B cell (primary cell): ENCODE measurements around the gene NPR2. TPM values are rescaled to one million over a fixed set of nuclear protein-coding genes. Genes with fewer than 3 reads are reported as not detected.

ENCODE experiments used
- ATAC-seq: fragments of 200-7000 bp; cut with Tn5 transposase; one replicate; pipeline ENCODE4 v1.10.0; 2021; ENCODE audit warnings: low read depth, mild to moderate bottlenecking, moderate number of reproducible peaks, moderate library complexity
- CTCF ChIA-PET: fragments of 350-600 bp; sonication (Branson Sonifier 250); formaldehyde crosslinking; loops from one replicate; lab custom pipeline; 2021; ENCODE audit warnings: antibody characterized with exemption, inconsistent platforms; lab: Charles Lee
- POLR2A ChIA-PET: fragments of 350-600 bp; sonication (Branson Sonifier 250); formaldehyde crosslinking; loops from one replicate; lab custom pipeline; 2021; ENCODE audit warnings: antibody characterized with exemption; lab: Charles Lee
- DNase-seq: peaks from one replicate; pipeline ENCODE4 v3.0.0; 2013
- H2AFZ ChIP-seq: 2 replicates; pipeline ENCODE4 v1.6.1; 2012; ENCODE audit warnings: mild to moderate bottlenecking, low read depth, low read length; ENCODE audit not compliant: insufficient read depth, poor library complexity, severe bottlenecking
- H3K27ac ChIP-seq, 2 donors: 1 replicate in 1 of 2; 2 replicates in 1 of 2; pipeline ENCODE4 v1.5.1; 2012 to 2013; ENCODE audit warnings: low read length in 2 of 2, mild to moderate bottlenecking in 2 of 2, moderate library complexity in 1 of 2
- H3K27me3 ChIP-seq, 4 experiments: fragments of 200-600 bp in 1 of 4; sonication (generic) in 1 of 4; replicated peaks in 1 of 4; 1 replicate in 2 of 4; 2 replicates in 2 of 4; pipeline versions ENCODE4 v1.6.1 to v1.7.0; 2013 to 2016; ENCODE audit warnings: low read length in 3 of 4, mild to moderate bottlenecking in 2 of 4, mixed read lengths in 1 of 4, moderate library complexity in 1 of 4; ENCODE audit not compliant: insufficient read depth in 4 of 4, control insufficient read depth in 3 of 4; ENCODE audit errors: control extremely low read depth in 1 of 4
- H3K36me3 ChIP-seq, 2 experiments: replicated peaks in 1 of 2; 1 replicate in 1 of 2; 2 replicates in 1 of 2; pipeline versions ENCODE4 v1.6.1 to v1.7.1; 2013; ENCODE audit warnings: low read length in 1 of 2; ENCODE audit not compliant: insufficient read depth in 2 of 2, control insufficient read depth in 1 of 2; ENCODE audit errors: control extremely low read depth in 1 of 2, extremely low read depth in 1 of 2
- H3K4me1 ChIP-seq, 2 donors: fragments of 200-600 bp in 1 of 2; sonication (generic) in 1 of 2; 1 replicate in 1 of 2; 2 replicates in 1 of 2; pipeline versions ENCODE4 v1.5.1 to v1.6.1; 2013 to 2017; ENCODE audit warnings: low read length in 2 of 2; ENCODE audit not compliant: control insufficient read depth in 2 of 2, insufficient read depth in 2 of 2
- H3K4me2 ChIP-seq: replicated peaks from 2 replicates; pipeline ENCODE3; 2012; ENCODE audit warnings: mild to moderate bottlenecking, low read depth, low read length; ENCODE audit not compliant: poor library complexity, severe bottlenecking
- H3K4me3 ChIP-seq, 5 experiments: fragments of 200-600 bp in 1 of 5; sonication (generic) in 1 of 5; 1 replicate in 3 of 5; 2 replicates in 2 of 5; pipeline versions ENCODE4 v1.5.1 to v1.7.0; 2011 to 2016; ENCODE audit warnings: low read length in 4 of 5, mild to moderate bottlenecking in 4 of 5, low read depth in 2 of 5, control low read depth in 1 of 5, moderate library complexity in 1 of 5; ENCODE audit not compliant: insufficient read depth in 1 of 5; ENCODE audit errors: control extremely low read depth in 1 of 5, extremely low read depth in 1 of 5
- H3K79me2 ChIP-seq: fragments of 200-600 bp; sonication (generic); one replicate; pipeline ENCODE4 v1.6.0; 2016; ENCODE audit warnings: low read length; ENCODE audit not compliant: control insufficient read depth, insufficient read depth
- H3K9ac ChIP-seq: fragments of 200-600 bp; sonication (generic); 2 replicates; pipeline ENCODE4 v1.6.1; 2017; ENCODE audit warnings: mild to moderate bottlenecking, low read length, moderate library complexity
- H3K9me3 ChIP-seq, 3 donors: one replicate each; pipeline versions ENCODE4 v1.6.1 to v1.7.1; 2013; ENCODE audit warnings: low read length in 2 of 3; ENCODE audit not compliant: control insufficient read depth in 2 of 3, insufficient read depth in 1 of 3; ENCODE audit errors: control extremely low read depth in 1 of 3
- H4K20me1 ChIP-seq: 2 replicates; pipeline ENCODE4 v1.6.0; 2012; ENCODE audit warnings: mild to moderate bottlenecking, low read length; ENCODE audit not compliant: insufficient read depth, control insufficient read depth, poor library complexity, severe bottlenecking
- H3K27ac Mint-ChIP-seq: one replicate; pipeline ENCODE4 v1.8.0; 2021; ENCODE audit warnings: mixed read lengths
- H3K27me3 Mint-ChIP-seq: one replicate; pipeline ENCODE4 v1.8.0; 2021; ENCODE audit warnings: mixed read lengths
- H3K4me1 Mint-ChIP-seq: one replicate; pipeline ENCODE4 v1.8.0; 2021; ENCODE audit warnings: mixed read lengths
- H3K4me3 Mint-ChIP-seq: one replicate; pipeline ENCODE4 v1.8.0; 2021; ENCODE audit warnings: mixed read lengths
- H3K9me3 Mint-ChIP-seq: one replicate; pipeline ENCODE4 v1.8.0; 2022; ENCODE audit warnings: mixed read lengths; ENCODE audit not compliant: insufficient read depth
- CTCF ChIP-seq: fragments of 200-600 bp; IDR thresholded peaks from one replicate; pipeline ENCODE4 v1.8.0; 2022; ENCODE audit warnings: antibody characterized with exemption, mild to moderate bottlenecking
- EZH2 ChIP-seq: IDR thresholded peaks from 2 replicates; pipeline ENCODE4 v1.6.1; 2012; ENCODE audit warnings: borderline replicate concordance, low read depth, mild to moderate bottlenecking, moderate library complexity, low read length; ENCODE audit not compliant: insufficient read depth, poor library complexity, severe bottlenecking
- WGBS: methylation state at CpG from one replicate; pipeline ENCODE4 v1.1.5; 2013; ENCODE audit warnings: missing lambda C conversion rate; ENCODE audit not compliant: insufficient coverage; 5-methylcytosine and 5-hydroxymethylcytosine counted together
- intact Hi-C: fragments of 100-400 bp; cut with micrococcal nuclease; formaldehyde crosslinking; loops from one replicate; pipeline ENCODE4 v1.10.0; 2022
- polyA plus RNA-seq: library from polyadenylated mRNA; depleted of rRNA; stranded (reverse); fragments of >200 nt; gene quantifications from 2 replicates; pipeline ENCODE4 v1.2.3, GENCODE V29; 2012
- total RNA-seq, 2 donors: library from RNA; stranded (reverse); fragments of 120-200 nt in 1 of 2; gene quantifications; 1 replicate in 1 of 2; 2 replicates in 1 of 2; pipeline versions ENCODE4 v1.2.3 to v1.2.4, GENCODE V29; 2013 to 2022

Gene NPR2
- total and polyA plus RNA-seq, 2 donors (not counting 1 experiment from before 2014, with no cell fraction given): 7.6 to 8.0 TPM

GRCh38 chr9:35793461-35793860 is 2.1 kb downstream of the NPR2 start:
- H3K36me3 ChIP-seq: no peaks in the 10 kb centered on the region
- no peak overlapping the region for H3K27ac Mint-ChIP-seq
- POLR2A ChIA-PET: no interaction called here
- CTCF ChIA-PET: interaction anchor here (0.6 to 2.6 kb wide), 4 partner anchors 32 to 152 kb away, joined by 3 to 24 read pairs (median 12); no protein-coding TSS in a partner anchor
- H3K4me3 ChIP-seq: no peak overlapping the region
- H3K27ac ChIP-seq: no peak overlapping the region
- no peaks in the 10 kb centered on the region for H3K9me3 ChIP-seq
- ATAC-seq (no peak), DNase-seq (no peak)
- no peak overlapping the region for H3K4me2 ChIP-seq
- H3K9ac ChIP-seq: no peak overlapping the region
- H3K79me2 ChIP-seq: peaks cover 5% of the 10 kb centered on the region
- intact Hi-C loops: no loop called here
- TF ChIP-seq EZH2 (no peak), CTCF (no peak)
- peaks cover 9% of the 10 kb centered on the region for H4K20me1 ChIP-seq
- no peak overlapping the region for H2AFZ ChIP-seq
- H3K9me3 Mint-ChIP-seq: no peaks in the 10 kb centered on the region
- peaks cover 4% of the 10 kb centered on the region for H3K27me3 Mint-ChIP-seq
- WGBS: 100% methylated on average over 2 of the region's 2 CpGs
- peaks cover 5% of the 10 kb centered on the region in 2 donors for H3K4me1 ChIP-seq
- no peak overlapping the region for H3K4me3 Mint-ChIP-seq
- peaks cover 9% of the 10 kb centered on the region for H3K4me1 Mint-ChIP-seq
- peaks cover 0 to 6% (median 3%) of the 10 kb centered on the region in 4 experiments for H3K27me3 ChIP-seq

GRCh38 chr9:35795695-35796094 is 4.3 kb downstream of the NPR2 start:
- Mint-ChIP-seq H3K4me1 (peaks cover 3% of the 10 kb centered on the region), H3K27ac (no peak overlapping the region), H3K27me3 (no peaks in the 10 kb centered on the region), H3K9me3 (no peaks in the 10 kb centered on the region), H3K4me3 (no peak overlapping the region)
- ATAC-seq: no peak
- no peak overlapping the region for H2AFZ ChIP-seq
- H3K9me3 ChIP-seq: no peaks in the 10 kb centered on the region
- peaks cover 6% of the 10 kb centered on the region for H4K20me1 ChIP-seq
- DNase-seq: no peak
- ChIA-PET CTCF (interaction anchor here (2.0 kb wide), 1 partner anchor 86 kb away, joined by 6 read pairs; no protein-coding TSS in a partner anchor), POLR2A (interaction anchor here (0.6 kb wide), 1 partner anchor 1967 kb away, joined by 3 read pairs; no protein-coding TSS in a partner anchor)
- intact Hi-C loops: no loop called here
- H3K9ac ChIP-seq: no peak overlapping the region
- H3K27me3 ChIP-seq: peaks cover 0 to 4% (median 1%) of the 10 kb centered on the region in 4 experiments
- H3K36me3 ChIP-seq: peaks cover 0 to 3% of the 10 kb centered on the region in 2 experiments
- no peak overlapping the region for H3K27ac ChIP-seq
- no peak for TF ChIP-seq CTCF
- TF ChIP-seq EZH2: no peak
- H3K4me3 ChIP-seq: no peak overlapping the region
- no peak overlapping the region for H3K4me2 ChIP-seq
- peaks cover 0 to 5% of the 10 kb centered on the region in 2 donors for H3K4me1 ChIP-seq
- H3K79me2 ChIP-seq: peaks cover 2% of the 10 kb centered on the region
